ENCODE measurements around the gene ASAP3.

The ASAP3 gene

DNA sequence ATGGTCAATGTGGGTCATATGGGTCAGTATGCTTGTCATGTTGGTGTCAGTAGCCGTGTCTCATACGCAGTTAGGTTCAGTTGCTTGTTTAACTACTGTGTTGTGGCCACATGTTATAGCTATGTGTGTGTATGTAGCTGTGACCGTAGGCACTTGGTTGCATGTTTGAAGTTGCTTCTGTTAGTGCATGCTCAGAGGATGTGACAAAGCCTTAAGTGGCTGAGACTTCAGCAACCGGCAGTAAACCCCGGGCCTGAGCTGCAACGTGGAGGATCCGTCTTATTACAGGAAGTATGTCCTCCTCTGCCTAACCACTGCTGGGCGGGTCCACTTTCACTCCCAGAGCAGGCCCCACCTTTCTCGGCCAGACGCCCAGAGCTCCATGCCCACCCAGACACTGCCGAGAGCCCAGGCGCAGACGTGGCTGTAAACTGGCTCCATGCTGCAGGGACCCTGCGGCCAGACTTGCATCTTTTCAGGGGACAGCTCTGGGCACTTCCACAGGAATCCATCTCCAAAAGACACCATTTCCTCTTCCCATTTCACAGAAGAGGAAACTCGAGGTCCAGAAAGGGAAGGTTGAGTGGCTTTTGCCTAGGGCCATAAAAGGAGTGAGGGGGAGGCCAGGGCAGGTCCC lies 61.6 kb downstream of the ASAP3 start:
- H3K4me2 ChIP-seq (ENCODE audit: low read depth, low read length) = no peak overlapping the region
- no peak overlapping the region for H3K4me3 ChIP-seq (ENCODE audit: low read length)
- DNase-seq = no peak

DNA sequence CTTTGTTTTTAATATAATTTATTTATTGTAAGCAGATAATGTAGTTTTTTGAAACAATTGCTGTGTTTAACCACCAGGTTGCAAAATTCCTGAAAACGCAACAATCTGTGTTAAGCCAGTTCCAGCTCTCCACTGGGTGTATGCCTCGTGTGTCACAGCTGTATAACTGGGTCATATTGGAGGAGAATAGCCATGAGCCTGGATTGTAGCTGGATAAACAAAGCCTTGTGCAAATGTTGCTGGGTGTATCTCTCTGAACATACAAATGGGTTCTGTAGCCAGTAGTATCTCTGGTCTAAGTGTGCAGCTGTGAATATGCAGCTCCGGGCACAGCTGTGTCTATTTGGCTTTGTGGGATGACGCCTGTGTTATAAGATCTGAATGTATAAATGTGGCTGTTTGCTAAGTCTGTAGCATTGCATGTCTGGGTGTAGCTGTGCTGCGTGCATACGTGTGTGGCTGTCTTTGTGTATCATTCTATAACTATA lies 62.2 kb downstream of the ASAP3 start:
- no peaks in the 10 kb centered on the region for H4K20me1 ChIP-seq (ENCODE audit: insufficient read depth, low read length)
- no peak overlapping the region for H2AFZ ChIP-seq (ENCODE audit: low read length)
- H3K9ac ChIP-seq (ENCODE audit: low read length) = no peak overlapping the region
- no peaks in the 10 kb centered on the region for H3K4me1 ChIP-seq (ENCODE audit: low read length)
- no peak overlapping the region for H3K4me2 ChIP-seq (ENCODE audit: low read depth, low read length)
- no peak for DNase-seq
- H3K9me3 ChIP-seq (replicated peaks; ENCODE audit: insufficient read depth, low read length) = no peaks in the 10 kb centered on the region
- H3K36me3 ChIP-seq (replicated peaks; ENCODE audit: insufficient read depth, low read length) = no peaks in the 10 kb centered on the region
- H3K79me2 ChIP-seq (ENCODE audit: low read length) = no peaks in the 10 kb centered on the region
- H3K27ac ChIP-seq (ENCODE audit: low read length) = no peak overlapping the region
- H3K4me3 ChIP-seq (ENCODE audit: low read length) = no peak overlapping the region
- no peak for TF ChIP-seq EZH2phosphoT487 (IDR thresholded peaks at IDR 0.05; ENCODE audit: low read length)
- no peak for TF ChIP-seq EZH2 (optimal IDR thresholded peaks at IDR 0.05; ENCODE audit: low read depth, low read length)
- TF ChIP-seq, protein P1, sequence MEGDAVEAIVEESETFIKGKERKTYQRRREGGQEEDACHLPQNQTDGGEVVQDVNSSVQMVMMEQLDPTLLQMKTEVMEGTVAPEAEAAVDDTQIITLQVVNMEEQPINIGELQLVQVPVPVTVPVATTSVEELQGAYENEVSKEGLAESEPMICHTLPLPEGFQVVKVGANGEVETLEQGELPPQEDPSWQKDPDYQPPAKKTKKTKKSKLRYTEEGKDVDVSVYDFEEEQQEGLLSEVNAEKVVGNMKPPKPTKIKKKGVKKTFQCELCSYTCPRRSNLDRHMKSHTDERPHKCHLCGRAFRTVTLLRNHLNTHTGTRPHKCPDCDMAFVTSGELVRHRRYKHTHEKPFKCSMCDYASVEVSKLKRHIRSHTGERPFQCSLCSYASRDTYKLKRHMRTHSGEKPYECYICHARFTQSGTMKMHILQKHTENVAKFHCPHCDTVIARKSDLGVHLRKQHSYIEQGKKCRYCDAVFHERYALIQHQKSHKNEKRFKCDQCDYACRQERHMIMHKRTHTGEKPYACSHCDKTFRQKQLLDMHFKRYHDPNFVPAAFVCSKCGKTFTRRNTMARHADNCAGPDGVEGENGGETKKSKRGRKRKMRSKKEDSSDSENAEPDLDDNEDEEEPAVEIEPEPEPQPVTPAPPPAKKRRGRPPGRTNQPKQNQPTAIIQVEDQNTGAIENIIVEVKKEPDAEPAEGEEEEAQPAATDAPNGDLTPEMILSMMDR (IDR thresholded peaks at IDR 0.05; ENCODE audit: low read length) = no peak
- no peaks in the 10 kb centered on the region for H3K9me2 ChIP-seq (replicated peaks; ENCODE audit: insufficient read depth, low read length)
- H3K27me3 ChIP-seq (replicated peaks; ENCODE audit: insufficient read depth, low read length) = peaks cover 35% of the 10 kb centered on the region
- H3F3A ChIP-seq (ENCODE audit: insufficient read depth, low read length) = no peaks in the 10 kb centered on the region

More for the DNA sequence above, 61.6 kb downstream of the ASAP3 start:
- Histone ChIP-seq H3K9ac (ENCODE audit: low read length) (no peak overlapping the region), H4K20me1 (ENCODE audit: insufficient read depth, low read length) (no peaks in the 10 kb centered on the region), H3K9me3 (replicated peaks; ENCODE audit: insufficient read depth, low read length) (no peaks in the 10 kb centered on the region), H3K27ac (ENCODE audit: low read length) (no peak overlapping the region), H3K36me3 (replicated peaks; ENCODE audit: insufficient read depth, low read length) (no peaks in the 10 kb centered on the region), H3K9me2 (replicated peaks; ENCODE audit: insufficient read depth, low read length) (no peaks in the 10 kb centered on the region), H3K27me3 (replicated peaks; ENCODE audit: insufficient read depth, low read length) (peaks cover 36% of the 10 kb centered on the region), H3K79me2 (ENCODE audit: low read length) (no peaks in the 10 kb centered on the region), H3K4me1 (ENCODE audit: low read length) (no peaks in the 10 kb centered on the region), H3F3A (ENCODE audit: insufficient read depth, low read length) (no peaks in the 10 kb centered on the region), H2AFZ (ENCODE audit: low read length) (no peak overlapping the region)
- TF ChIP-seq EZH2 (optimal IDR thresholded peaks at IDR 0.05; ENCODE audit: low read depth, low read length) = no peak
- TF ChIP-seq EZH2phosphoT487 (IDR thresholded peaks at IDR 0.05; ENCODE audit: low read length) = no peak
- TF ChIP-seq, protein P1 (IDR thresholded peaks at IDR 0.05; ENCODE audit: low read length) = no peak

DNA sequence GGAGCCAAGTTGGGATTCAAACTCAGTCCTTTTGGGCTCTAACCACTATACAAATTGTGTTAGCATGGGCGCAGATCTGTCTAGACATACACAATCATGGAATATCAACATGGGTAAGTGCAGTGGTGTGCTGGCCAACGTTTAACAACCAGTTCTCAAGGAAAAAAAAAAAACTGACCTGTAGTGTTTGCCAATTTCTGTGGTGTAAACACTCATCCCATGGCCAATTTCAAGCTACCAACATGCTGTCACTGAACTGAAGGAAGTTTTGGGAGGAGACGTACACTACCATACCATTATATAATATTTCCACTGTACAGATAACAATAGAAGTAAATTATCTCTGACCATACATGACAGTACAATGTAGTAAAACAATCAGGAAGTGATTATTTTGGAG lies 62.6 kb downstream of the ASAP3 start:
- Histone ChIP-seq H3K9me3 (replicated peaks; ENCODE audit: insufficient read depth, low read length) (no peaks in the 10 kb centered on the region), H3K4me3 (ENCODE audit: low read length) (no peak overlapping the region), H3K79me2 (ENCODE audit: low read length) (no peaks in the 10 kb centered on the region), H3K36me3 (replicated peaks; ENCODE audit: insufficient read depth, low read length) (no peaks in the 10 kb centered on the region), H3K27ac (ENCODE audit: low read length) (no peak overlapping the region), H3K9ac (ENCODE audit: low read length) (no peak overlapping the region), H4K20me1 (ENCODE audit: insufficient read depth, low read length) (no peaks in the 10 kb centered on the region), H2AFZ (ENCODE audit: low read length) (no peak overlapping the region), H3K4me2 (ENCODE audit: low read depth, low read length) (no peak overlapping the region), H3K9me2 (replicated peaks; ENCODE audit: insufficient read depth, low read length) (no peaks in the 10 kb centered on the region), H3K4me1 (ENCODE audit: low read length) (no peaks in the 10 kb centered on the region), H3K27me3 (replicated peaks; ENCODE audit: insufficient read depth, low read length) (peaks cover 30% of the 10 kb centered on the region), H3F3A (ENCODE audit: insufficient read depth, low read length) (no peaks in the 10 kb centered on the region)
- no peak for TF ChIP-seq EZH2phosphoT487 (IDR thresholded peaks at IDR 0.05; ENCODE audit: low read length)
- TF ChIP-seq, protein P1 (IDR thresholded peaks at IDR 0.05; ENCODE audit: low read length) = no peak
- no peak for DNase-seq

Data from MM.1S (cell line).